Astrocyte of the cerebellum (primary cell): ENCODE results near the gene ADSS1.

Experiments used
- DNase-seq: peaks from one replicate; pipeline ENCODE4 v3.0.0-alpha.2; 2011; ENCODE audit warnings: low read depth
- H3K4me3 ChIP-seq: 2 replicates; pipeline ENCODE4 v1.5.1; 2011; ENCODE audit warnings: mild to moderate bottlenecking, low read depth, low read length, moderate library complexity
- CTCF ChIP-seq: IDR thresholded peaks from 2 replicates; pipeline ENCODE4 v1.5.1; 2012; ENCODE audit warnings: low read length, low read depth, moderate library complexity, mild to moderate bottlenecking; ENCODE audit errors: missing control alignments
- in situ Hi-C: cut with HindIII; loops from 2 replicates; pipeline ENCODE4 v1.10.0; 2017; ENCODE audit warnings: low sequenced_read_pairs

ADSS1 gene

GRCh38 chr14:104700747-104701217 lies 23.2 kb upstream of the ADSS1 start:
- DNase-seq: no peak
- no peak overlapping the region for H3K4me3 ChIP-seq
- in situ Hi-C loops: no loop called here
- no peak for TF ChIP-seq CTCF

GRCh38 chr14:104701383-104702076 lies 22.5 kb upstream of the ADSS1 start:
- no peak for DNase-seq
- in situ Hi-C loops: no loop called here
- no peak overlapping the region for H3K4me3 ChIP-seq
- TF ChIP-seq CTCF: no peak

DNA sequence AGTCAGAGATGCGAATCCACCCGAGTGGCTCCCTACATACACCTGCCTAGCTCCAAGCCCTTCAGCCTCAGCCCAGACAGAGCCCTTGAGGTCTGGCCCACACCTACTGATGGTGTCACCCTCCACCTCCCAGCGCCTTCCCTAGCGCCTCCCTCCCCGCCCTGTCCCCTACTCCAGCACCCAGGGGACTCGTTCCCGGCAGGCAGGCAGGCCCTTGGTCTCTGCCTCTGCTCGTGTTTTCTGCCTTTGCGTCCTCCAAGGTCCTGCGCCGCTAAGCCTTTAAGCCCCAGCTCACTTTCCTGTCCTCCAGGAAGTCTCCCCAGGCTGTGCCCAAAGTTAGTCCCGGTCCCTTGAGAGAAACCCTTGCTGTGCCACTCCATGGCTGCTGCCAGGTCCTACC lies 21.9 kb upstream of the ADSS1 start:
- no peak for TF ChIP-seq CTCF
- no peak for DNase-seq
- H3K4me3 ChIP-seq: no peak overlapping the region
- in situ Hi-C loops: no loop called here

- H3K4me3 ChIP-seq: no peak overlapping the region
- no peak for DNase-seq
- TF ChIP-seq CTCF: no peak
- in situ Hi-C loops: no loop called here
These were observed 21.4 kb upstream of the ADSS1 start for GRCh38 chr14:104702673-104703072.

DNA sequence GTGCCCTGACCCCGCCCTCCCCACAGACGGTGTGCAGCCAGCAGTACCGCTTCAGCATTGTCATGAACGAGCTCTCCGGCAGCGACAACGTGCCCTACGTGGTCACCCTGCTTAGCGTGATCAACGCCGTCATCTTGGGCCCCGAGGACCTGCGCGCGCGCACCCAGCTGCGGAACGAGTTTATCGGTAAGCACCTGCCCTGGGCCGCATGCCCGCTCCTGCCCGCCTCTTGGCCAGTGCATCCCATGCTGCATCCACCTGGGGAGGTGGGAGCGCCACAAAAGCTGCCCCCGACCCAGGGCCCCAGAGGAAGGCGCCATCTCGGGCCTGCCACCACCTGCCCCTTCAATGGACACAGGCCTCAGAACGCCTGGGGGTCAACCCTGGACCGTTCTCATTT lies 20.8 kb upstream of the ADSS1 start:
- H3K4me3 ChIP-seq: no peak overlapping the region
- in situ Hi-C loops: no loop called here
- TF ChIP-seq CTCF: no peak
- DNase-seq: no peak

- no peak for DNase-seq
- in situ Hi-C loops: no loop called here
- no peak for TF ChIP-seq CTCF
- no peak overlapping the region for H3K4me3 ChIP-seq
These were observed 19.8 kb upstream of the ADSS1 start for GRCh38 chr14:104704252-104704651.
